DOHH2 (cell line): ENCODE measurements around the gene LAIR2.
A peak's percentile ranks its signal among the peaks of the same experiment; 100 is the strongest.

ENCODE experiments used
- H3F3A ChIP-seq: fragments of 200-600 bp; sonication (generic), shearing (Covaris generic); 2 replicates; pipeline ENCODE4 v1.6.0; 2016; ENCODE audit warnings: antibody characterized with exemption, mild to moderate bottlenecking; ENCODE audit not compliant: control insufficient read depth, insufficient read depth
- H3K27ac ChIP-seq: fragments of 200-600 bp; sonication (generic); 2 replicates; pipeline ENCODE4 v1.5.1; 2014; ENCODE audit warnings: low read depth, mild to moderate bottlenecking, low read length, moderate library complexity
- H3K27me3 ChIP-seq: fragments of 200-600 bp; sonication (generic); 2 replicates; pipeline ENCODE4 v1.6.1; 2014; ENCODE audit warnings: mild to moderate bottlenecking, low read length, mixed read lengths; ENCODE audit not compliant: control insufficient read depth
- H3K36me3 ChIP-seq: fragments of 200-600 bp; sonication (generic); 2 replicates; pipeline ENCODE4 v1.6.1; 2014; ENCODE audit warnings: mild to moderate bottlenecking, low read length, moderate library complexity, mixed read lengths; ENCODE audit not compliant: control insufficient read depth
- H3K4me1 ChIP-seq: fragments of 200-600 bp; sonication (generic); 2 replicates; pipeline ENCODE4 v1.6.1; 2014; ENCODE audit warnings: mild to moderate bottlenecking, low read length, mixed read lengths; ENCODE audit not compliant: control insufficient read depth
- H3K4me2 ChIP-seq: fragments of 200-600 bp; sonication (generic); 2 replicates; pipeline ENCODE4 v1.6.0; 2014; ENCODE audit warnings: mild to moderate bottlenecking, low read length, moderate library complexity
- H3K4me3 ChIP-seq: fragments of 200-600 bp; sonication (generic); 2 replicates; pipeline ENCODE4 v1.5.1; 2014; ENCODE audit warnings: mild to moderate bottlenecking, low read length, mixed read lengths
- H3K79me2 ChIP-seq: fragments of 200-600 bp; sonication (generic); 2 replicates; pipeline ENCODE4 v1.6.1; 2014; ENCODE audit warnings: mild to moderate bottlenecking, low read length, mixed read lengths; ENCODE audit not compliant: control insufficient read depth
- H3K9me2 ChIP-seq: fragments of 200-600 bp; sonication (generic); replicated peaks from 2 replicates; pipeline ENCODE4 v1.6.1; 2014; ENCODE audit warnings: mild to moderate bottlenecking, low read length, mixed read lengths; ENCODE audit not compliant: control insufficient read depth
- H3K9me3 ChIP-seq: fragments of 200-600 bp; sonication (generic); 2 replicates; pipeline ENCODE4 v1.6.1; 2014; ENCODE audit warnings: antibody characterized with exemption, low read length, mixed read lengths; ENCODE audit not compliant: control insufficient read depth, insufficient read depth
- H4K20me1 ChIP-seq: fragments of 200-600 bp; sonication (generic); 2 replicates; pipeline ENCODE4 v1.6.0; 2014; ENCODE audit warnings: low read depth, mild to moderate bottlenecking, antibody characterized with exemption, low read length, moderate library complexity; ENCODE audit not compliant: control insufficient read depth, insufficient read depth
- CTCF ChIP-seq: fragments of 200-600 bp; sonication (generic); IDR thresholded peaks from one replicate; pipeline ENCODE4 v1.5.1; 2014; ENCODE audit warnings: antibody characterized with exemption, mild to moderate bottlenecking, low read depth, low read length; ENCODE audit not compliant: poor library complexity, severe bottlenecking
- EZH2phosphoT487 ChIP-seq: fragments of 200-600 bp; sonication (generic); IDR thresholded peaks from 2 replicates; pipeline ENCODE4 v1.6.1; 2017; ENCODE audit warnings: borderline replicate concordance, mild to moderate bottlenecking, antibody characterized with exemption, low read length, moderate library complexity, mixed read lengths

The LAIR2 gene, protein sequence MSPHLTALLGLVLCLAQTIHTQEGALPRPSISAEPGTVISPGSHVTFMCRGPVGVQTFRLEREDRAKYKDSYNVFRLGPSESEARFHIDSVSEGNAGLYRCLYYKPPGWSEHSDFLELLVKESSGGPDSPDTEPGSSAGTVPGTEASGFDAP

GRCh38 chr19:54502518-54503048 lies at the start of gene LAIR2:
TSS of gene LAIR2 (plus strand) at chr19:54502831. CDS start at chr19:54502919, 88 bp downstream.
- Histone ChIP-seq H3F3A (no peaks in the 10 kb centered on the region), H3K9me2 (no peaks in the 10 kb centered on the region), H3K27ac (no peak within 1 kb of the TSS), H3K79me2 (no peaks in the 10 kb centered on the region), H3K4me3 (no peak within 1 kb of the TSS), H3K27me3 (peaks cover 14% of the 10 kb centered on the region), H3K36me3 (no peaks in the 10 kb centered on the region), H3K4me1 (peaks cover 25% of the 10 kb centered on the region), H3K9me3 (no peaks in the 10 kb centered on the region), H3K4me2 (peak within 1 kb of the TSS; percentile 44), H4K20me1 (no peaks in the 10 kb centered on the region)
- TF ChIP-seq CTCF, result no peak
- no peak for TF ChIP-seq EZH2phosphoT487

DNA sequence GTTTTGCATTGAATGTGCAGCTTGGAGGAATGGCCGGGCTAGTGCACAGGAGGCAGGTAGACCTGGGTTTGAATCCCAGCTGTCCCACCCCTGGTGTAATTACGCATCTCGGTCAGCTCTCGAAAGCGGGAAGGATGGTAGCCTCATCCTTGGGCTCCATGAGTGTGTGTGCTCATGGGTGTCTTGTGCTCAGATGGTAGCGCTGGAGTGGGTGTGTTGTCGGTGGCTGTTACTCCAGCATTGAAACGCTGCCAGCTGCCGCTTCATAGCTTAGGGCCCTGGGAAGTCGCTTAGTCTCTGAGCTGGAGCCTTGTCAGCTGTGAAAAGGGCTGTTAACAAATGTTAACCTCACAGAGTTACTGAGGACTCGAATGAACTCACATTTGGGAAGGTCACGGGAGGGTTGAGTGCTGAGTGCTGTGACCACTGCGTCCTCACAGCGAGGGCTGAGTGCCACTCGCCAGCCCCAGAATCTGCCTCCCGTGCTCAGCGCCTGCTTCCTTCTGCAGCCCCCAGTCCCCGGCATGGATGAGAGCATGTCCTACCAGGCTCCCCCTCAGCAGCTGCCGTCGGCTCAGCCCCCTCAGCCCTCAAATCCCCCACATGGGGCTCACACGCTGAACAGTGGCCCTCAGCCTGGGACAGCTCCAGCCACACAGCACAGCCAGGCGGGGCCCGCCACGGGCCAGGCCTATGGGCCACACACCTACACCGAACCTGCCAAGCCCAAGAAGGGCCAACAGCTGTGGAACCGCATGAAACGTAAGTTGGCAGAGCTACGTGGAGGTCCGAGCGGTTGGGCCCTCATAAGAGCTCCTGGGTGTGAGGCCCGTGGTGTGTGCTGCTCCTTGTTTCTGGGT lies 48.5 kb upstream of the LAIR2 start:
- Histone ChIP-seq H3K27ac (no peak overlapping the region), H3K4me2 (no peak overlapping the region), H3K9me2 (no peaks in the 10 kb centered on the region), H3K27me3 (no peaks in the 10 kb centered on the region), H3K4me1 (peaks cover 14% of the 10 kb centered on the region), H3F3A (no peaks in the 10 kb centered on the region), H3K79me2 (peaks cover 70% of the 10 kb centered on the region), H3K9me3 (no peaks in the 10 kb centered on the region), H3K36me3 (peaks cover 97% of the 10 kb centered on the region), H4K20me1 (peaks cover 40% of the 10 kb centered on the region), H3K4me3 (no peak overlapping the region)
- TF ChIP-seq EZH2phosphoT487, result no peak

DNA sequence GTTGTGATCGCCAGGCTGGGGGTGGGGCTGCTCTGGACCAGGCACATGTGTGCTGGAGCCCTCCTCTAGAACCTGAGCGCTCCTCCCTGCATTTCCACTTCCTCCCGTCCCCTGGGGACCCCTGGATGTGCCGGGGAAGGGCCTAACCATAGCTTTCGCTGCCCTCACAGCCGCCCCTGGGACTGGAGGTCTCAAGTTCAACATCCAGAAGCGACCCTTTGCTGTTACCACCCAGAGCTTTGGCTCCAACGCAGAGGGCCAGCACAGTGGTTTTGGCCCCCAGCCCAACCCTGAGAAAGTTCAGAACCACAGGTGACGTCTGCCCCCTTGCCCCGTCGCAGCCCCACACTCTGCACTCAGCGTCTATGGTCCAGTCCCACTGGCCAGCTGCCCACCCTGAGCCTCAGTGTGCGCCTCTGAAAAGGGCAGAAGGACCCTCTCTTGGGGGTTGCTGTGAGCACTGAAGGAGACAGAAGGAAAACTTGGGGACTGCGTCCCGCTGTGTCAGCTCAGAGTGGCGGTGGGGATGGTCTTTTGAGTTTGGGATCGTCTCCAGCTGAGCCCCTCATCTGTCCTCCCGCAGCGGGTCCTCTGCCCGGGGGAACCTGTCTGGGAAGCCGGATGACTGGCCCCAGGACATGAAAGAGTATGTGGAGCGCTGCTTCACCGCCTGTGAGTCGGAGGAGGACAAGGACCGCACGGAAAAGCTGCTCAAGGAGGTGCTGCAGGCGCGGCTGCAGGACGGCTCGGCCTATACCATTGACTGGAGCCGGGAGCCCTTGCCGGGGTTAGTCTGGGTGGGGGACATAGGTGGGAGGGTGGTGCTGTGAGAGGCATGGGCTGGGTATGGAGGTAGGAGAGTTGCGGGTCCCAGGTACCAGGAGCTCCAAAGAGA lies 47.6 kb upstream of the LAIR2 start:
- Histone ChIP-seq H3K36me3 (peaks cover 100% of the 10 kb centered on the region), H4K20me1 (peaks cover 35% of the 10 kb centered on the region), H3K79me2 (peaks cover 61% of the 10 kb centered on the region)

More for the DNA sequence above, 47.6 kb upstream of the LAIR2 start:
- Histone ChIP-seq H3K9me3 (no peaks in the 10 kb centered on the region), H3K4me1 (peaks cover 13% of the 10 kb centered on the region), H3K4me3 (no peak overlapping the region), H3K27ac (no peak overlapping the region), H3K4me2 (no peak overlapping the region), H3K27me3 (no peaks in the 10 kb centered on the region), H3F3A (no peaks in the 10 kb centered on the region; the same call in 1 of the 2 replicates), H3K9me2 (no peaks in the 10 kb centered on the region)
- no peak for TF ChIP-seq EZH2phosphoT487
- no peak for TF ChIP-seq CTCF
